HUES6 (cell line): ENCODE results near the gene PRKG1.

Source experiments
- H3K27ac ChIP-seq: 2 replicates; pipeline ENCODE4 v1.7.0; 2013; ENCODE audit warnings: low read depth, mild to moderate bottlenecking, low read length, inconsistent platforms
- H3K27me3 ChIP-seq: 2 replicates; pipeline ENCODE4 v1.6.1; 2013; ENCODE audit warnings: low read length; ENCODE audit not compliant: control insufficient read depth, insufficient read depth
- H3K36me3 ChIP-seq: 2 replicates; pipeline ENCODE4 v1.6.1; 2013; ENCODE audit warnings: low read length; ENCODE audit not compliant: control insufficient read depth, insufficient read depth
- H3K4me1 ChIP-seq: 2 replicates; pipeline ENCODE4 v1.6.1; 2013; ENCODE audit warnings: low read length; ENCODE audit not compliant: control insufficient read depth, insufficient read depth
- H3K4me3 ChIP-seq: 2 replicates; pipeline ENCODE4 v1.5.1; 2013; ENCODE audit warnings: low read depth, low read length
- H3K9ac ChIP-seq: one replicate; pipeline ENCODE4 v1.6.1; 2013; ENCODE audit warnings: mild to moderate bottlenecking, low read length
- H3K9me3 ChIP-seq: 2 replicates; pipeline ENCODE4 v1.6.1; 2013; ENCODE audit warnings: low read depth, low read length; ENCODE audit not compliant: control insufficient read depth, insufficient read depth

Gene PRKG1

DNA sequence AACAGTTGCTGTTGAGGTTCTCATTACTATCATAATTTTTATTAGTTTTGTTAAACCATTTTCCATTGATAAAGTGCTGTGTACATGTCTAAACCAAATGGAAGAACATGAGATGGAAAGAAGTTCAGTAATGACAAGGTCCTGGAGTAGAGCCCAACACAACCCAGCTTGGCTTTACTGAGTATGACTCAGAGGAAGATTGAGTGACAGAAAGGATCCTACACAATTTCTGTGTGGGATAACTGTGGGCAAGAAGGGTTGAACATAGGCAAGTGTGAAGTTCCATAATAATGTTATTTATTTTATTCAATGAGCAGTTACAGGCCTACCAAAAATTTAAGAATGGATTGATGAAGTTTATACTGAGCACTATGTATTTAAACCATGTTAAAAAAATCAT lies 15.9 kb downstream of the PRKG1 start:
- Histone ChIP-seq H3K4me3 (no peak overlapping the region), H3K36me3 (no peaks in the 10 kb centered on the region), H3K4me1 (no peaks in the 10 kb centered on the region), H3K27me3 (no peaks in the 10 kb centered on the region), H3K9ac (no peak overlapping the region), H3K9me3 (no peaks in the 10 kb centered on the region), H3K27ac (no peak overlapping the region)

DNA sequence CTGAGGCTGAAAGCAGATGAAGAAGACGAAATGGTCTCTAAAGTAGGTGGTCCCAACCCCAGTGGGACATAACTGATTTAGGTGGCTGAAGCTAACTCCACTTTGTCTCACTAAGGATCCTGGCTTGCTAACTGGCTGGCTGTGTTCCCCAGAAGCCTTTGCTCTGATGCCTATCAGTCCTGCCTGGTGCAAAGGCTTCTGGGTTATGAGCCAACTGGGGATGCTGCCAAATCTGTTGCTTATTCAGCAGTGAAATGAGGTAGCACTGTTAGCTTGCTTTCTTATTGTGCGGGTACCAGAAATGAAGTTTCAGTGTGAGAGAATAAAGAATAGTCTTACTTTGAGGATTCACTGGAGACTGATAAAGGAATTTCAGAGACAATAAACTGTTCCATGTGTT lies 18.1 kb downstream of the PRKG1 start:
- no peak overlapping the region for H3K27ac ChIP-seq

DNA sequence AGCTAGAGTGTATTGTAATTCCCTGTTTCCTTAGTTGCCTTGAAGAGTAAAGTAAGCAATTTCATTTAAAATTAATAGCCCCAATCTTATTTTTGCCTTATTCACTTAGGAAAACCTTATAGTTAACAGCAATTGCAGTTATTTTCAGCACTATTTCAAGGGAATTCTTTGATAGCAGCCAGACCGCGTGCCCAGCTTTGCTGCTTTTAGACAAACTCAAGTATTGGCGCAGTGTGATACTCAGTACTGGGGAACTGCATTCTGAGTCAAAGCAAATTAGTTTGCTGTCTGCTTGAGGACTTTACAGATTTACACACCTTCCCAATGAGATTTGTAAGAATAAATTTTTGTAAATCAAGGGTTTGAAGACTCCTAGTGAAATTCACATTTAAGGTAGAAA lies 21.2 kb downstream of the PRKG1 start:
- no peaks in the 10 kb centered on the region for H3K27me3 ChIP-seq
- H3K4me1 ChIP-seq: no peaks in the 10 kb centered on the region
- no peaks in the 10 kb centered on the region for H3K36me3 ChIP-seq
- no peaks in the 10 kb centered on the region for H3K9me3 ChIP-seq
- H3K9ac ChIP-seq: no peak overlapping the region
- H3K27ac ChIP-seq: no peak overlapping the region
- H3K4me3 ChIP-seq: no peak overlapping the region

More for the DNA sequence above, 18.1 kb downstream of the PRKG1 start:
- H3K9ac ChIP-seq: no peak overlapping the region
- H3K9me3 ChIP-seq: no peaks in the 10 kb centered on the region
- no peaks in the 10 kb centered on the region for H3K27me3 ChIP-seq
- no peak overlapping the region for H3K4me3 ChIP-seq
- no peaks in the 10 kb centered on the region for H3K4me1 ChIP-seq
- H3K36me3 ChIP-seq: no peaks in the 10 kb centered on the region

DNA sequence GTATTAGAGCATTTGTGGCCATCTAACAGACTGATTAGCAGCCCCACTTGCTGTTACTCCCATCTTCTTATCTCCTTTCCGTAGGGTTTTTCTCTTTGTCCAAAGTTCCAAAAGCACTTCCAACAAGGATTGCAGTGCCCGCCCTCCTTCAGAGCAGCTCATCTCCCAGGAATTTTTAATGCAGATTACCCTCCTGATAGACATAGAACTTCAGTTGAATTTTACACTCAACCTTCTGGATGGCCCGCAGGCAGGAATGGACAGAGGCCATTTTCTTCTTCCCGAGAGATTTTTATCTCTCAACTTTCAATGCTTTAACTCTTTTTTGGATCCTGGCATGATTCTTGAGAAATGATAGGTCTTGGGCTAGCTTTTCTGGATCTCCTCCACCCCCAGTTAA lies 23.3 kb downstream of the PRKG1 start:
- H3K9ac ChIP-seq: no peak overlapping the region
- no peaks in the 10 kb centered on the region for H3K27me3 ChIP-seq
- H3K4me3 ChIP-seq: no peak overlapping the region
- H3K36me3 ChIP-seq: no peaks in the 10 kb centered on the region
- H3K9me3 ChIP-seq: no peaks in the 10 kb centered on the region
- H3K27ac ChIP-seq: no peak overlapping the region
- no peaks in the 10 kb centered on the region for H3K4me1 ChIP-seq

DNA sequence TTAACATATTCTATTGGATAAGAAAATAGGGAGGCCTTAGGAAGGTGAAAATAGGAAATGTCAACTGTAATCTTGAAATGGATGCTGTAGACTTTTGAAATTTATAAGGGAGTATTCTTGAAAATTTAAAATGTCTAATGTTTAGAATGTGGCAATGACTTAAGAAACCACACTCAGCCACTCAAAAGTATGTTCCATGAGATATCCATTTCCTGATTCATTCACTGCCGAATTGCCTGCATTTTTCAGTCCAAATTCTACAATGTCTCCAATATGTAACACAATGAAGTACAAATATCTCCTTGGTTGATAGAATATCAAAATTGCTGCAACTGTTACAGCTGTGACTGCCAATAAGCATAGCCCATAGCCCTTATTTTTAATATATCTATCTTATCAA lies 25.9 kb downstream of the PRKG1 start:
- H3K27ac ChIP-seq: no peak overlapping the region
- no peaks in the 10 kb centered on the region for H3K9me3 ChIP-seq
- H3K36me3 ChIP-seq: no peaks in the 10 kb centered on the region
- no peaks in the 10 kb centered on the region for H3K4me1 ChIP-seq
- H3K27me3 ChIP-seq: no peaks in the 10 kb centered on the region
- no peak overlapping the region for H3K4me3 ChIP-seq
- H3K9ac ChIP-seq: no peak overlapping the region

DNA sequence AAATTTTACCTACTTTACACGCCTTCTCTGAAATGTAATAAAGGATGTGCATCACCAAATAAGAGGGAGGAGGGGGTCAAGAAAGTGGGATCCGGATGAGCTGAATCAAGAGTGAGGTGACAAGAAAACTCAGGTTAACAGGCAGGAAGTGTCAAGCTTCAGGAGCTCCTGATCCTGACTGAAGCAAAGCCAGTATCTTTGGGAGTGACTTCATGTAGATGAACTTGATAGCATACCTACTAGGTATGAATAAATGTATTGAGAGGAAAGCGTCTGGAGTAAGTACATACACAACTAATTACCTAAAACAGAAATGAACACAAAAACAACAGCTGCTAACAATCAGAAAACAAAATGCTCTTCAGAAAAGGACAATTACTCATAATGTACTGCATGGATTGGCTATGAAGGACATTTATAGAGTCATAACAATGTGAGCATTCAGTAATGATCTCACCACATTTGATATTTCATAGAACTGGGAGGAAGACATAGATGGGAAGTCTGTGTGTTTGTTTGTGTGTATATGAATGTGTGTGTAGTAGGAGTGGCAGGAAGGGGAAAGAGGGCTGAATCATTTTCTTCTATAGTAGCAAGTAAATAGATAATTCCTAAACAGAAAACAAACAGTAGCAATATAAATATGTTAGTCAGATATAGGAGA lies 29.4 kb downstream of the PRKG1 start:
- Histone ChIP-seq H3K9ac (no peak overlapping the region), H3K36me3 (no peaks in the 10 kb centered on the region), H3K4me3 (no peak overlapping the region)

DNA sequence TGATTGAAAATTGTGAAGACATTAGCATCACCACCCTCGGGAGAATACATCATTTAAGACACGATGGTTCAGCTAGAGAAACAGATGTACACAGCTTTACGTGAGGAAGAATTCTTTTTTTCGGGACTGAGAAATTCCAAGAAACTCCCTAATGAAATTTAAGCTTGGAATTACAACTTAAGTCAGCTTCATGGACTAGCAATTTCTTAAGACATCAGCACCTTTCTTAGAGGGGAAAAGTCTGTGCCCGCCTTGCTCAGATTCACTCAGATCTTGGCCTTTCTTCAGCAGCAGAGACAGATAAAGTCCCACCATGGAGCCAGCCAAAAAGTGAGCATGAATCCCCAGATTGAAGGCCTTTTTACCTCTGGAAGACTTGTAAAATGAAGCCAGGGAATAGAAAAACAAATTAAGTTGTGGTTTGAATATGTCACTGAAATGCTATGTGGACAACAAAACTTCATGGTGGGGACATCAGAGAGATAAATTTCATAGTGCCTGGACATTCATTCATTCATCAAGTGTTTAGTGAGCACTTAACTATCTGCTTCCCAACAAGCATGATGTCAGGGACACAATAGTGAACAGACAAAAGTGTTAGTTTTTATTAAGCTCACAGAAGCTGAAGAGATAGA lies 32.1 kb downstream of the PRKG1 start:
- Histone ChIP-seq H3K9ac (no peak overlapping the region), H3K4me3 (no peak overlapping the region), H3K4me1 (no peaks in the 10 kb centered on the region), H3K36me3 (no peaks in the 10 kb centered on the region), H3K27me3 (no peaks in the 10 kb centered on the region), H3K9me3 (no peaks in the 10 kb centered on the region), H3K27ac (no peak overlapping the region)

More for the DNA sequence above, 29.4 kb downstream of the PRKG1 start:
- no peak overlapping the region for H3K27ac ChIP-seq
- no peaks in the 10 kb centered on the region for H3K9me3 ChIP-seq
- no peaks in the 10 kb centered on the region for H3K27me3 ChIP-seq
- no peaks in the 10 kb centered on the region for H3K4me1 ChIP-seq

DNA sequence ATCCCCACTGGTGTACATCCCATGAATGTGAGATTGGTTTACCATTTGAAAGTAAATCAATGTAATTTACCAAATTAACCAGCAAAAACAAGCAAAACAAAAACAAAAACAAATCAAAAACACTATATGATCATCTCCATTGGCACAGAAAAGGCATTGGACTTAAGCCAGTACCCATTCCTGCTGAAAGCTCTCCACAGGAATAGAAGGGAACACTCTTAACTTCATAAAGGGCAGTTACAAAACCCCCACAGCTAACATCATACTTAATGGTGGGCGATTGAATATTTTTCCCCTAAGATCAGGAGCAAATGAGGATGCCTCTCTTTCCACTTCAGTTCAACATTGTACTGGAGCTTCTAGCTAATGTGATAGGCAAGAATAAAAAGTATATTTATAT lies 34.1 kb downstream of the PRKG1 start:
- Histone ChIP-seq H3K9ac (no peak overlapping the region), H3K9me3 (no peaks in the 10 kb centered on the region), H3K27me3 (no peaks in the 10 kb centered on the region), H3K4me1 (no peaks in the 10 kb centered on the region), H3K4me3 (no peak overlapping the region), H3K36me3 (no peaks in the 10 kb centered on the region), H3K27ac (no peak overlapping the region)

DNA sequence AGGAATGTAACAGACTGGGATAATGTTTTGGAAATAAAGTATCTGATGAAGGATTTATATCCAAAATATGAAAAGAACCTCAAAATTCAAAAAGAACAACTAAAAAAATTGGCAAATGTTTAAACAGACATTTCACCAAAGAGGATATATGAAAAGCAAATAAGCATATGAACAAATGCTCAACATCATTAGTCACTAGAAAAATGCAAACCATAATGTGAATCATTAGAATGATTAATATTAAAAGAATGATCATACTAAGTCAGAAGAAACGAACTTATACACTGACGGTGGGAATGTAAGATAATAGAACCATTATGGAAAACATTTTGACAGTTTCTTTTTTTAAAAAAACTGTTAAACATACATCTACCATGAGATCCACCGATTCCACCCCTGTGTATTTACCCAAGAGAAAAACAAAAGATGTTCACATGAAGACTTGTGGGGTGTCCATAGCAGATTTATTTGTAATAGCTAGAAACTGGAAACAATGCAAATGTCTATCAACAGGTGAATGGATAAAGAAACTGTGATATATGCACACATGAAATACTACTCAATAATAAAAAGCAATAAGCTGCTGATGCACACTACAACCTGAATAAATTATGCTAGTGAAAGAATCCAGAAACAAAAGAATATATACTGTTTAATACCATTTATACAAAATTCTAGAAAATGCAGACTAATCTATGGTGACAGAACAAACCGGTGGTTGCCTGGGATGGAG lies 35.7 kb downstream of the PRKG1 start:
- Histone ChIP-seq H3K4me1 (no peaks in the 10 kb centered on the region), H3K4me3 (no peak overlapping the region), H3K9ac (no peak overlapping the region), H3K27ac (no peak overlapping the region), H3K36me3 (no peaks in the 10 kb centered on the region), H3K9me3 (no peaks in the 10 kb centered on the region), H3K27me3 (no peaks in the 10 kb centered on the region)

DNA sequence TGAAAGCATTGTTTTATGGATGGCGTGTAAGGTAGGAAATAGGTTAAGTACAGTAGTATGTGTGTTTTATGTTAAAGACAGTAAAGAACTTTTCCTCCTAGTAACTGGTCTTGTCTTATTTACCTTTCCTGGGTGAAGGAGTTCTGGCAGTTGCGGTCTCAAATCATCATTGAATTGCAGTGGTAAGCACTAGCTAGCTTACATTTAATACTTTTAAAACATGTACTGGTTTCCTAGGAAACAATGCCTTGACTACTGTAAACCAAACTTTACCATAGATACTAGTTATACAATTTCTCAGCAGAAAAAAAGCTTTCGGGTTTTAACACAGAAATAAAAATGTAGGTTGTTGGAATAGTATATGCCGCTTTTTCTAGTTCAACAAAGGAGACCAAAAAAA lies 37.7 kb downstream of the PRKG1 start:
- no peaks in the 10 kb centered on the region for H3K27me3 ChIP-seq
- H3K4me3 ChIP-seq: no peak overlapping the region
- H3K4me1 ChIP-seq: no peaks in the 10 kb centered on the region
- H3K36me3 ChIP-seq: no peaks in the 10 kb centered on the region
- H3K9ac ChIP-seq: no peak overlapping the region
- H3K9me3 ChIP-seq: no peaks in the 10 kb centered on the region
- no peak overlapping the region for H3K27ac ChIP-seq

DNA sequence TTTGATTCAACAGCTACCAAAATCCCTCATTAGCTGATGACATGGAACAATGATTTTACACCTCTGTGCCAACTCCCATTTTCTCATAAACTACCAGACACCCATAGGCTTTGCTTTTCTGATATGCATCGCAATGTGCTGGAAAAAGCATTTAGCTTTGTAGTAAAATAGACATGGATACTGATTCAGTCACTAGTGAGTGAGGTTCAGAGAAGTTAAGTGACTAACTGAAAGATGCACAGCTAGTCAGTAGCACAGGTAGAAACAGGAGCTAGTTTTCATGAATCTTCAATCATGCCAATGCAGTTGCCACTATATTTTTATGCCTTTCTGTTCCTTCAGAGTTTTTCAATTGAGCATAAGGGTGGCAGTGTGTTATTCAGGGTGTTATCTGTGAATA lies 38.7 kb downstream of the PRKG1 start:
- Histone ChIP-seq H3K27me3 (no peaks in the 10 kb centered on the region), H3K9ac (no peak overlapping the region), H3K4me3 (no peak overlapping the region), H3K4me1 (no peaks in the 10 kb centered on the region), H3K36me3 (no peaks in the 10 kb centered on the region), H3K9me3 (no peaks in the 10 kb centered on the region), H3K27ac (no peak overlapping the region)
